Liver (tissue), 9 donors: Measurements from ENCODE around the gene RAB5A. TPM values are rescaled to one million over a fixed set of nuclear protein-coding genes. Genes with fewer than 3 reads are reported as not detected.

Experiments
- DNase-seq: peaks from one replicate; pipeline ENCODE4 v3.0.0-alpha.2; 2017; ENCODE audit warnings: low spot score
- H3K27ac ChIP-seq, 2 donors: one replicate each; pipeline ENCODE4 v1.7.0; 2013; ENCODE audit warnings: inconsistent platforms in 2 of 2, low read length in 2 of 2, control low read depth in 1 of 2, low read depth in 1 of 2, mild to moderate bottlenecking in 1 of 2
- H3K27me3 ChIP-seq, 4 donors: one replicate each; pipeline versions ENCODE4 v1.6.1 to v1.7.0; 2013; ENCODE audit warnings: low read length in 3 of 4, inconsistent platforms in 1 of 4, mild to moderate bottlenecking in 1 of 4, moderate library complexity in 1 of 4; ENCODE audit not compliant: control insufficient read depth in 4 of 4, insufficient read depth in 4 of 4
- H3K36me3 ChIP-seq, 4 donors: one replicate each; pipeline versions ENCODE4 v1.6.1 to v1.7.0; 2013; ENCODE audit warnings: low read length in 3 of 4, mild to moderate bottlenecking in 3 of 4, low read depth in 1 of 4, moderate library complexity in 1 of 4; ENCODE audit not compliant: control insufficient read depth in 4 of 4, insufficient read depth in 3 of 4
- H3K4me1 ChIP-seq, 4 donors: one replicate each; pipeline versions ENCODE4 v1.6.1 to v1.7.0; 2013; ENCODE audit warnings: low read length in 3 of 4, mild to moderate bottlenecking in 3 of 4, moderate library complexity in 1 of 4; ENCODE audit not compliant: control insufficient read depth in 4 of 4, insufficient read depth in 4 of 4
- H3K4me3 ChIP-seq, 3 donors: one replicate each; pipeline versions ENCODE4 v1.6.1 to v1.7.0; 2013; ENCODE audit warnings: low read length in 3 of 3, control low read depth in 1 of 3, low read depth in 1 of 3, mild to moderate bottlenecking in 1 of 3
- H3K9ac ChIP-seq, 2 donors: one replicate each; pipeline ENCODE4 v1.7.0; 2013; ENCODE audit warnings: low read length in 2 of 2, mild to moderate bottlenecking in 2 of 2, moderate library complexity in 2 of 2, control low read depth in 1 of 2, low read depth in 1 of 2
- H3K9me3 ChIP-seq, 4 donors: one replicate each; pipeline versions ENCODE4 v1.6.1 to v1.7.0; 2013; ENCODE audit warnings: low read length in 3 of 4; ENCODE audit not compliant: control insufficient read depth in 4 of 4
- EGR1 ChIP-seq, 2 donors: IDR thresholded peaks; 2 replicates each; pipeline ENCODE4 v1.6.1; 2016 to 2018; ENCODE audit warnings: antibody characterized with exemption in 2 of 2, low read depth in 2 of 2
- FOXA1 ChIP-seq: IDR thresholded peaks from 2 replicates; pipeline ENCODE4 v1.6.1; 2016; ENCODE audit warnings: antibody characterized with exemption
- FOXA2 ChIP-seq: IDR thresholded peaks from 2 replicates; pipeline ENCODE4 v1.6.1; 2016; ENCODE audit warnings: antibody characterized with exemption
- GABPA ChIP-seq, 2 donors: IDR thresholded peaks in 1 of 2; conservative IDR thresholded peaks in 1 of 2; 2 replicates each; pipeline ENCODE4 v1.6.1; 2016; ENCODE audit warnings: antibody characterized with exemption in 2 of 2, mild to moderate bottlenecking in 1 of 2, moderate library complexity in 1 of 2
- HNF4A ChIP-seq, 2 donors: conservative IDR thresholded peaks; 2 replicates each; pipeline ENCODE4 v1.6.1; 2016; ENCODE audit warnings: antibody characterized with exemption in 2 of 2, mild to moderate bottlenecking in 2 of 2
- JUND ChIP-seq, 2 donors: IDR thresholded peaks; 2 replicates each; pipeline ENCODE4 v1.6.1; 2016; ENCODE audit warnings: antibody characterized with exemption in 2 of 2
- NR2F2 ChIP-seq: IDR thresholded peaks from 2 replicates; pipeline ENCODE4 v1.6.1; 2016; ENCODE audit warnings: antibody characterized with exemption
- RAD21 ChIP-seq, 2 donors: IDR thresholded peaks; 2 replicates each; pipeline ENCODE4 v1.6.1; 2016; ENCODE audit warnings: antibody characterized with exemption in 2 of 2, mild to moderate bottlenecking in 2 of 2
- RXRA ChIP-seq, 2 donors: IDR thresholded peaks; 2 replicates each; pipeline ENCODE4 v1.6.1; 2017 to 2018; ENCODE audit warnings: antibody characterized with exemption in 2 of 2, mild to moderate bottlenecking in 1 of 2
- SP1 ChIP-seq: IDR thresholded peaks from 2 replicates; pipeline ENCODE4 v1.6.1; 2018; ENCODE audit warnings: antibody characterized with exemption, mild to moderate bottlenecking
- TAF1 ChIP-seq: conservative IDR thresholded peaks from 2 replicates; pipeline ENCODE4 v1.6.1; 2016; ENCODE audit warnings: antibody characterized with exemption, mild to moderate bottlenecking
- YY1 ChIP-seq: IDR thresholded peaks from 2 replicates; pipeline ENCODE4 v1.6.1; 2016; ENCODE audit warnings: antibody characterized with exemption, mild to moderate bottlenecking
- WGBS: extraction: QIAGEN DNeasy Blood & Tissue Kit; methylation state at CpG from one replicate; pipeline ENCODE4 v1.1.7; 2013; 5-methylcytosine and 5-hydroxymethylcytosine counted together
- polyA plus RNA-seq, 2 donors: library from polyadenylated mRNA; stranded (reverse) in 1 of 2; unstranded in 1 of 2; fragments of 200-250 nt in 1 of 2; fragments of >200 nt in 1 of 2; fragmentation: Nextera tagmentation in 1 of 2; extraction: Ambion mirVana in 1 of 2; gene quantifications; one replicate each; pipeline versions ENCODE4 v1.2.1 to v1.2.3, GENCODE V29; 2013 to 2015
- total RNA-seq, 2 donors: library from RNA; depleted of rRNA; stranded (reverse); fragments of >200 nt; gene quantifications; one replicate each; pipeline ENCODE4 v1.2.3, GENCODE V29; 2014
- TF ChIP-seq, protein P1 (sequence below): IDR thresholded peaks from 2 replicates; pipeline ENCODE4 v1.6.1; 2016; ENCODE audit warnings: antibody characterized with exemption
- TF ChIP-seq, protein P2 (sequence below): IDR thresholded peaks from 2 replicates; pipeline ENCODE4 v1.6.1; 2016; ENCODE audit warnings: antibody characterized with exemption, mild to moderate bottlenecking
- TF ChIP-seq, protein P3 (sequence below): IDR thresholded peaks from 2 replicates; pipeline ENCODE4 v1.6.1; 2016; ENCODE audit warnings: antibody characterized with exemption
- TF ChIP-seq, protein P4 (sequence below): fragments of 150-350 bp; IDR thresholded peaks from 2 replicates; pipeline ENCODE4 v1.5.1; 2017; ENCODE audit warnings: improper control_type of control experiment, low read depth, low read length; ENCODE audit not compliant: missing input control
- TF ChIP-seq, protein P5 (sequence below): IDR thresholded peaks from 2 replicates; pipeline ENCODE4 v1.6.1; 2016; ENCODE audit warnings: antibody characterized with exemption
- donor health status: healthy.
- donor health status: healthy.
- donor health status: healthy.
- donor health status: healthy.
- donor health status: healthy.

The RAB5A gene
- total and polyA plus RNA-seq, 4 donors: 15.2 to 37.9 (median 25.9) TPM

DNA sequence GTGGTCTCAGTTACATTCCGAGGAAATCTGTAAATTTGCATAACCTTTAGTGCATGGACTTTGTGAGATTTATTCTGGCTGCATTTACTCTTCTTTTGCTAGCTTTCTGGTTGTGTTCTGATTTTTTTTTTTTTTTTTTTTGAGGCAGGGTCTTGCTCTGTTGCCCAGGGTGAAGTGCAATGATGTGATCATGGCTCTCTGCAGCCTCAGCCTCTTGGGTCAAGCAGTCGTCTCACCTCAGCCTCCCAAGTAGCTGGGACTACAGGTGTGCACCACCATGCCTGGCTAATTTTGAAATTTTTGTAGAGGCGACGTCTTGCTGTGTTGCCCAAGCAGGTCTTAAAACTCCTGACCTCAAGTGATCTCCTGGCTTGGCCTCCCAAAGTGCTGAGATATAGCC, 12.6 kb downstream of the RAB5A start:
- peaks cover 0 to 14% (median 0%) of the 10 kb centered on the region in 4 donors for H3K36me3 ChIP-seq
- H3K27me3 ChIP-seq: no peaks in the 10 kb centered on the region
- H3K9me3 ChIP-seq: no peaks in the 10 kb centered on the region
- DNase-seq: no peak
- H3K27ac ChIP-seq: no peak overlapping the region
- whole genome bisulfite sequencing: 72% methylated on average over 4 of the region's 4 CpGs
- H3K4me3 ChIP-seq: no peak overlapping the region
- H3K4me1 ChIP-seq: peaks cover 0 to 3% (median 0%) of the 10 kb centered on the region in 4 donors
- H3K9ac ChIP-seq: no peak overlapping the region
- TF ChIP-seq, protein P1, sequence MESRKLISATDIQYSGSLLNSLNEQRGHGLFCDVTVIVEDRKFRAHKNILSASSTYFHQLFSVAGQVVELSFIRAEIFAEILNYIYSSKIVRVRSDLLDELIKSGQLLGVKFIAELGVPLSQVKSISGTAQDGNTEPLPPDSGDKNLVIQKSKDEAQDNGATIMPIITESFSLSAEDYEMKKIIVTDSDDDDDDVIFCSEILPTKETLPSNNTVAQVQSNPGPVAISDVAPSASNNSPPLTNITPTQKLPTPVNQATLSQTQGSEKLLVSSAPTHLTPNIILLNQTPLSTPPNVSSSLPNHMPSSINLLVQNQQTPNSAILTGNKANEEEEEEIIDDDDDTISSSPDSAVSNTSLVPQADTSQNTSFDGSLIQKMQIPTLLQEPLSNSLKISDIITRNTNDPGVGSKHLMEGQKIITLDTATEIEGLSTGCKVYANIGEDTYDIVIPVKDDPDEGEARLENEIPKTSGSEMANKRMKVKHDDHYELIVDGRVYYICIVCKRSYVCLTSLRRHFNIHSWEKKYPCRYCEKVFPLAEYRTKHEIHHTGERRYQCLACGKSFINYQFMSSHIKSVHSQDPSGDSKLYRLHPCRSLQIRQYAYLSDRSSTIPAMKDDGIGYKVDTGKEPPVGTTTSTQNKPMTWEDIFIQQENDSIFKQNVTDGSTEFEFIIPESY: no peak
- no peak for TF ChIP-seq NR2F2
- TF ChIP-seq FOXA1: no peak
- TF ChIP-seq JUND (IDR thresholded peaks at IDR 0.05): no peak

DNA sequence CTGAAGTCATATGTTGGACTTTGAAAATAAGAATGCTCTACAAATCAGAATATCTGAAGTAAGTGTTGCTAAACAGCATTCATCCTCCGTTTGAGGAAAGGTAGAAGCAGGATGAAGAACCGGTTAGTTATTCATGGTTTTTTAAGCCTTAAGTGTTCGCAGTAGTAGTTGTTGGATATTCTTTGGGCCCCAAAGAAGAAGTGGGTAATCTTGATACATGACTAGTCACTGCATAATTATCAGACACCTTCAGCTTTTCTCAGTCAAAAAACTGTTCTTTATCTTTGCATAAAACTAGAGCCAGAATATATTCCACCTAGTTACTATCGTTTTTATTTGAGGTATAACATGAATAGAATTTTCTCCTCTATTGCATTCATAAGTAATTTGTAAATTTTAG, 13.8 kb downstream of the RAB5A start:
- peaks cover 0 to 7% (median 0%) of the 10 kb centered on the region in 4 donors for H3K36me3 ChIP-seq
- TF ChIP-seq JUND (IDR thresholded peaks at IDR 0.05) (no peak), FOXA1 (no peak), SP1 (no peak), EGR1 (IDR thresholded peaks at IDR 0.05; ENCODE audit: low read depth in 2 of 2) (no peak), RXRA (IDR thresholded peaks at IDR 0.05) (no peak), GABPA (IDR thresholded peaks at IDR 0.05 in 1 of 2, conservative IDR thresholded peaks at IDR 0.05 in 1 of 2) (no peak), YY1 (no peak), HNF4A (conservative IDR thresholded peaks at IDR 0.05) (no peak), FOXA2 (no peak), TAF1 (no peak), RAD21 (IDR thresholded peaks at IDR 0.05) (no peak)
- TF ChIP-seq, protein P2, sequence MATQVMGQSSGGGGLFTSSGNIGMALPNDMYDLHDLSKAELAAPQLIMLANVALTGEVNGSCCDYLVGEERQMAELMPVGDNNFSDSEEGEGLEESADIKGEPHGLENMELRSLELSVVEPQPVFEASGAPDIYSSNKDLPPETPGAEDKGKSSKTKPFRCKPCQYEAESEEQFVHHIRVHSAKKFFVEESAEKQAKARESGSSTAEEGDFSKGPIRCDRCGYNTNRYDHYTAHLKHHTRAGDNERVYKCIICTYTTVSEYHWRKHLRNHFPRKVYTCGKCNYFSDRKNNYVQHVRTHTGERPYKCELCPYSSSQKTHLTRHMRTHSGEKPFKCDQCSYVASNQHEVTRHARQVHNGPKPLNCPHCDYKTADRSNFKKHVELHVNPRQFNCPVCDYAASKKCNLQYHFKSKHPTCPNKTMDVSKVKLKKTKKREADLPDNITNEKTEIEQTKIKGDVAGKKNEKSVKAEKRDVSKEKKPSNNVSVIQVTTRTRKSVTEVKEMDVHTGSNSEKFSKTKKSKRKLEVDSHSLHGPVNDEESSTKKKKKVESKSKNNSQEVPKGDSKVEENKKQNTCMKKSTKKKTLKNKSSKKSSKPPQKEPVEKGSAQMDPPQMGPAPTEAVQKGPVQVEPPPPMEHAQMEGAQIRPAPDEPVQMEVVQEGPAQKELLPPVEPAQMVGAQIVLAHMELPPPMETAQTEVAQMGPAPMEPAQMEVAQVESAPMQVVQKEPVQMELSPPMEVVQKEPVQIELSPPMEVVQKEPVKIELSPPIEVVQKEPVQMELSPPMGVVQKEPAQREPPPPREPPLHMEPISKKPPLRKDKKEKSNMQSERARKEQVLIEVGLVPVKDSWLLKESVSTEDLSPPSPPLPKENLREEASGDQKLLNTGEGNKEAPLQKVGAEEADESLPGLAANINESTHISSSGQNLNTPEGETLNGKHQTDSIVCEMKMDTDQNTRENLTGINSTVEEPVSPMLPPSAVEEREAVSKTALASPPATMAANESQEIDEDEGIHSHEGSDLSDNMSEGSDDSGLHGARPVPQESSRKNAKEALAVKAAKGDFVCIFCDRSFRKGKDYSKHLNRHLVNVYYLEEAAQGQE: no peak
- TF ChIP-seq, protein P3, sequence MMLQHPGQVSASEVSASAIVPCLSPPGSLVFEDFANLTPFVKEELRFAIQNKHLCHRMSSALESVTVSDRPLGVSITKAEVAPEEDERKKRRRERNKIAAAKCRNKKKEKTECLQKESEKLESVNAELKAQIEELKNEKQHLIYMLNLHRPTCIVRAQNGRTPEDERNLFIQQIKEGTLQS: no peak
- TF ChIP-seq, protein P4, sequence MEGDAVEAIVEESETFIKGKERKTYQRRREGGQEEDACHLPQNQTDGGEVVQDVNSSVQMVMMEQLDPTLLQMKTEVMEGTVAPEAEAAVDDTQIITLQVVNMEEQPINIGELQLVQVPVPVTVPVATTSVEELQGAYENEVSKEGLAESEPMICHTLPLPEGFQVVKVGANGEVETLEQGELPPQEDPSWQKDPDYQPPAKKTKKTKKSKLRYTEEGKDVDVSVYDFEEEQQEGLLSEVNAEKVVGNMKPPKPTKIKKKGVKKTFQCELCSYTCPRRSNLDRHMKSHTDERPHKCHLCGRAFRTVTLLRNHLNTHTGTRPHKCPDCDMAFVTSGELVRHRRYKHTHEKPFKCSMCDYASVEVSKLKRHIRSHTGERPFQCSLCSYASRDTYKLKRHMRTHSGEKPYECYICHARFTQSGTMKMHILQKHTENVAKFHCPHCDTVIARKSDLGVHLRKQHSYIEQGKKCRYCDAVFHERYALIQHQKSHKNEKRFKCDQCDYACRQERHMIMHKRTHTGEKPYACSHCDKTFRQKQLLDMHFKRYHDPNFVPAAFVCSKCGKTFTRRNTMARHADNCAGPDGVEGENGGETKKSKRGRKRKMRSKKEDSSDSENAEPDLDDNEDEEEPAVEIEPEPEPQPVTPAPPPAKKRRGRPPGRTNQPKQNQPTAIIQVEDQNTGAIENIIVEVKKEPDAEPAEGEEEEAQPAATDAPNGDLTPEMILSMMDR: no peak
- TF ChIP-seq, protein P5, sequence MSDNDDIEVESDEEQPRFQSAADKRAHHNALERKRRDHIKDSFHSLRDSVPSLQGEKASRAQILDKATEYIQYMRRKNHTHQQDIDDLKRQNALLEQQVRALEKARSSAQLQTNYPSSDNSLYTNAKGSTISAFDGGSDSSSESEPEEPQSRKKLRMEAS: no peak
- H3K27me3 ChIP-seq: no peaks in the 10 kb centered on the region
- no peak overlapping the region for H3K9ac ChIP-seq
- no peak for DNase-seq
- H3K4me1 ChIP-seq: peaks cover 0 to 3% (median under 1%) of the 10 kb centered on the region in 4 donors
- no peak overlapping the region for H3K27ac ChIP-seq
- 87% methylated on average over 4 of the region's 4 CpGs for WGBS
- no peak overlapping the region for H3K4me3 ChIP-seq
- no peaks in the 10 kb centered on the region for H3K9me3 ChIP-seq
